Measurements from ENCODE around the gene DCAF6. TPM values are rescaled to one million over a fixed set of nuclear protein-coding genes. Genes with fewer than 3 reads are reported as not detected.
"Not testable (repeated sequence)": the region's sequence is repeated elsewhere in the genome, so short reads cannot be mapped to it uniquely, and the experiment has no call there.

The DCAF6 gene
- total and polyA plus RNA-seq, 7 donors = 33.6 to 102 (median 79.6) TPM

GRCh38 chr1:168053681-168054080 is 117.2 kb downstream of the DCAF6 start:
- H3K27me3 ChIP-seq = no peaks in the 10 kb centered on the region
- DNase-seq = peak; percentile 50
- H3K9me3 ChIP-seq = no peaks in the 10 kb centered on the region
- WGBS, 2 donors = 88 to 94% methylated on average over 2 of the region's 2 CpGs
- intact Hi-C loops (cut with DNase I) = loop anchor here (5.0 kb wide), 1 partner anchor 51 kb away; no protein-coding TSS in a partner anchor
- H3K27ac ChIP-seq = no peak overlapping the region
- H3K4me3 ChIP-seq = no peak overlapping the region
- peaks cover 0 to 9% (median 0%) of the 10 kb centered on the region in 4 donors for H3K36me3 ChIP-seq
- TF ChIP-seq POLR2A (IDR thresholded peaks at IDR 0.05) (no peak), EP300 (IDR thresholded peaks at IDR 0.05) (no peak), CTCF (IDR thresholded peaks at IDR 0.05) (no peak), POLR2AphosphoS5 (IDR thresholded peaks at IDR 0.05) (no peak)
- H3K4me1 ChIP-seq = peaks cover 0 to 16% (median 4%) of the 10 kb centered on the region in 4 donors

GRCh38 chr1:168054117-168054516 is 117.6 kb downstream of the DCAF6 start:
- H3K4me3 ChIP-seq = no peak overlapping the region
- H3K4me1 ChIP-seq = peaks cover 0 to 16% (median 4%) of the 10 kb centered on the region in 4 donors
- H3K36me3 ChIP-seq = peaks cover 0 to 9% (median 0%) of the 10 kb centered on the region in 4 donors
- intact Hi-C loops (cut with DNase I) = loop anchor here (5.0 kb wide), 1 partner anchor 52 kb away; no protein-coding TSS in a partner anchor
- 70 to 85% methylated on average over 3 of the region's 3 CpGs for WGBS, 2 donors
- H3K27me3 ChIP-seq = no peaks in the 10 kb centered on the region
- no peak for DNase-seq
- H3K27ac ChIP-seq = no peak overlapping the region
- no peak for TF ChIP-seq POLR2AphosphoS5 (IDR thresholded peaks at IDR 0.05)
- no peak for TF ChIP-seq POLR2A (IDR thresholded peaks at IDR 0.05)
- no peak for TF ChIP-seq CTCF (IDR thresholded peaks at IDR 0.05)
- TF ChIP-seq EP300 (IDR thresholded peaks at IDR 0.05) = no peak
- H3K9me3 ChIP-seq = no peaks in the 10 kb centered on the region

GRCh38 chr1:168056152-168056551 is 119.7 kb downstream of the DCAF6 start:
- H3K36me3 ChIP-seq; intact Hi-C loops (cut with DNase I); H3K9me3 ChIP-seq; H3K27ac ChIP-seq; H3K4me3 ChIP-seq; H3K27me3 ChIP-seq; DNase-seq: not testable (repeated sequence)
- WGBS, 2 donors = 73 to 94% methylated on average over 32 to 33 of the region's 35 CpGs
- H3K4me1 ChIP-seq = peaks cover 0 to 11% (median 4%) of the 10 kb centered on the region in 4 donors

- intact Hi-C loops (cut with DNase I) = no loop called here
- Histone ChIP-seq H3K4me3 (no peak overlapping the region), H3K9me3 (no peaks in the 10 kb centered on the region), H3K4me1 (peaks cover 0 to 6% (median 3%) of the 10 kb centered on the region in 4 donors), H3K36me3 (peaks cover 0 to 9% (median 0%) of the 10 kb centered on the region in 4 donors), H3K27me3 (no peaks in the 10 kb centered on the region), H3K27ac (no peak overlapping the region)
- no peak for TF ChIP-seq CTCF (IDR thresholded peaks at IDR 0.05)
- TF ChIP-seq POLR2A (IDR thresholded peaks at IDR 0.05) = no peak
- TF ChIP-seq POLR2AphosphoS5 (IDR thresholded peaks at IDR 0.05) = no peak
- TF ChIP-seq EP300 (IDR thresholded peaks at IDR 0.05) = no peak
- DNase-seq = no peak
- 96 to 100% methylated on average over 1 of the region's 1 CpG for WGBS, 2 donors
Measured at GRCh38 chr1:168057355-168057754, 120.9 kb downstream of the DCAF6 start.

GRCh38 chr1:168057921-168058320 is 121.4 kb downstream of the DCAF6 start:
- Histone ChIP-seq H3K27ac (no peak overlapping the region), H3K4me1 (peaks cover 0 to 5% (median 0%) of the 10 kb centered on the region in 4 donors), H3K9me3 (no peaks in the 10 kb centered on the region), H3K27me3 (no peaks in the 10 kb centered on the region), H3K4me3 (no peak overlapping the region), H3K36me3 (peaks cover 0 to 9% (median 0%) of the 10 kb centered on the region in 4 donors)
- intact Hi-C loops (cut with DNase I) = no loop called here
- no peak for DNase-seq
- 98 to 100% methylated on average over 2 of the region's 2 CpGs for WGBS, 2 donors
- no peak for TF ChIP-seq POLR2AphosphoS5 (IDR thresholded peaks at IDR 0.05)
- no peak for TF ChIP-seq CTCF (IDR thresholded peaks at IDR 0.05)
- TF ChIP-seq POLR2A (IDR thresholded peaks at IDR 0.05) = no peak
- TF ChIP-seq EP300 (IDR thresholded peaks at IDR 0.05) = no peak
